Testis (tissue), 2 donors: Measurements from ENCODE around the gene ESPN.
"Not testable (repeated sequence)": the region's sequence is repeated elsewhere in the genome, so short reads cannot be mapped to it uniquely, and the experiment has no call there.

Experiments used
- CTCF ChIP-seq, 3 experiments: fragments of 450-650 bp in 2 of 3; fragments of 200-600 bp in 1 of 3; sonication (generic) in 1 of 3; IDR thresholded peaks; one replicate each; pipeline ENCODE4 v1.5.1; 2016 to 2019; ENCODE audit warnings: antibody characterized with exemption in 3 of 3, mild to moderate bottlenecking in 2 of 3, moderate library complexity in 1 of 3
- POLR2A ChIP-seq: fragments of 450-650 bp; IDR thresholded peaks from one replicate; pipeline ENCODE4 v1.6.1; 2017; ENCODE audit warnings: antibody characterized with exemption, mild to moderate bottlenecking, moderate library complexity

GRCh38 chr1:6445929-6446328 lies 21.4 kb downstream of the ESPN start:
- not testable (repeated sequence) for TF ChIP-seq CTCF (IDR thresholded peaks at IDR 0.05); POLR2A
